ENCODE results near the gene MYB.

DNA sequence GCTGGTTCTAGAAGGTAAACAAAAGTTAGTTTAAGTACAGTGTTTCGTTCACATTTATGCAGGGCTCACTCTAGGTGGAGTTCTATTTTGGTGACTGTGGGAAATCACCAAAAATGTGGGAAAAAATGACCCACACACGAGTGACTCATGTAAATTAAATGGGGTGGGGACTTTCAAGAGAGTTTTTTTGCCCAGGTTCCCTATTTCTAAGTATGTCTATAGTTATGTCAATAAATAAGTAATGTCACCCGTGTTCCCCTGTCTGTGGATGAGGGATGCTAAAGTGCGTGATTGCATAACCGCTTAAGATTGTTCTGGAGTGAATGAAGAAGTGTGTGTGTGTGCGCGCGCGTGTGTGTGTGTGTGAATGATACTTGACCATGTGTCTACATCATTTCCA lies 69.1 kb downstream of the MYB start:
- TF ChIP-seq, protein P1, sequence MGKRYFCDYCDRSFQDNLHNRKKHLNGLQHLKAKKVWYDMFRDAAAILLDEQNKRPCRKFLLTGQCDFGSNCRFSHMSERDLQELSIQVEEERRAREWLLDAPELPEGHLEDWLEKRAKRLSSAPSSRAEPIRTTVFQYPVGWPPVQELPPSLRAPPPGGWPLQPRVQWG (CRISPR knock-in tag; IDR thresholded peaks at IDR 0.05; ENCODE audit: borderline replicate concordance, low read depth): no peak
- TF ChIP-seq TEAD2 (CRISPR knock-in tag; IDR thresholded peaks at IDR 0.05): no peak
